ENCODE measurements around the gene NPLOC4. TPM values are rescaled to one million over a fixed set of nuclear protein-coding genes. Genes with fewer than 3 reads are reported as not detected.

NPLOC4 gene
- total and polyA plus RNA-seq, 9 of the 15 experiments (the other 6 are each of a cell fraction or from before 2014, with no cell fraction given): 1.5 to 116 (median 64.5) TPM

DNA sequence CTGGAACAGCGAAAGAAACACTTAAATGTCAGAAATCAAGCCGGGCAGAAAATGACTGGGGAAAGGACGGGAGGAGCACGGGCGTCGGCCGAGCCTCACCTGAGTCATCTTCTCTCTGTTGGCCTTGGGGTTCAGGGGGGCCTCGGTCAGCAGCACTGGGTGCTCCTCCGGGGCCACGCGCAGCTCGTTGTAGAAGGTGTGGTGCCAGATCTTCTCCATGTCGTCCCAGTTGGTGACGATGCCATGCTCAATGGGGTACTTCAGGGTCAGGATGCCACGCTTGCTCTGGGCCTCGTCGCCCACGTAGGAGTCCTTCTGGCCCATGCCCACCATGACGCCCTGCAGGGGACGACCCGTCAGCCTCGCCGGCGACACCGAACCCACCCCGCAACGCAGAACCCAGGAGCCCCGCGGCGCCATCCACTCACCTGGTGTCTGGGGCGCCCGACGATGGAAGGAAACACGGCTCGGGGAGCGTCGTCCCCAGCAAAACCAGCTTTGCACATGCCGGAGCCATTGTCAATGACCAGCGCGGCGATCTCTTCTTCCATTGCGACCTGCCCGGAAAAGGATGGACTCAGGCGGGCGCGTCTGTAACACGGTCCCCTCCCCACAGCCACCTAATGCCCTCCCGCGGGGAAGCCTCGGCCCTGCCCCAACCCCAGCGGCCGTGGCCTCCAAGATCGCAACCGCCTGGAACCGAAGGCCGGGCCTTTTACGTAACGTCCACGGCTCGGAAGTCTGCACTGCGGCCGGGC, 124.9 kb downstream of the NPLOC4 start (continued):
- TF ChIP-seq ZNF830 (CRISPR knock-in tag; IDR thresholded peaks at IDR 0.05): no peak
- TF ChIP-seq MEIS2 (IDR thresholded peaks at IDR 0.05; ENCODE audit: partially characterized antibody): no peak
- no peak for TF ChIP-seq ADNP (tag; IDR thresholded peaks at IDR 0.05)
- TF ChIP-seq, protein P1, sequence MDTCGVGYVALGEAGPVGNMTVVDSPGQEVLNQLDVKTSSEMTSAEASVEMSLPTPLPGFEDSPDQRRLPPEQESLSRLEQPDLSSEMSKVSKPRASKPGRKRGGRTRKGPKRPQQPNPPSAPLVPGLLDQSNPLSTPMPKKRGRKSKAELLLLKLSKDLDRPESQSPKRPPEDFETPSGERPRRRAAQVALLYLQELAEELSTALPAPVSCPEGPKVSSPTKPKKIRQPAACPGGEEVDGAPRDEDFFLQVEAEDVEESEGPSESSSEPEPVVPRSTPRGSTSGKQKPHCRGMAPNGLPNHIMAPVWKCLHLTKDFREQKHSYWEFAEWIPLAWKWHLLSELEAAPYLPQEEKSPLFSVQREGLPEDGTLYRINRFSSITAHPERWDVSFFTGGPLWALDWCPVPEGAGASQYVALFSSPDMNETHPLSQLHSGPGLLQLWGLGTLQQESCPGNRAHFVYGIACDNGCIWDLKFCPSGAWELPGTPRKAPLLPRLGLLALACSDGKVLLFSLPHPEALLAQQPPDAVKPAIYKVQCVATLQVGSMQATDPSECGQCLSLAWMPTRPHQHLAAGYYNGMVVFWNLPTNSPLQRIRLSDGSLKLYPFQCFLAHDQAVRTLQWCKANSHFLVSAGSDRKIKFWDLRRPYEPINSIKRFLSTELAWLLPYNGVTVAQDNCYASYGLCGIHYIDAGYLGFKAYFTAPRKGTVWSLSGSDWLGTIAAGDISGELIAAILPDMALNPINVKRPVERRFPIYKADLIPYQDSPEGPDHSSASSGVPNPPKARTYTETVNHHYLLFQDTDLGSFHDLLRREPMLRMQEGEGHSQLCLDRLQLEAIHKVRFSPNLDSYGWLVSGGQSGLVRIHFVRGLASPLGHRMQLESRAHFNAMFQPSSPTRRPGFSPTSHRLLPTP (IDR thresholded peaks at IDR 0.05; ENCODE audit: borderline replicate concordance, extremely low read depth, insufficient read length): no peak
- TF ChIP-seq ZNF384 (IDR thresholded peaks at IDR 0.05; ENCODE audit: low read depth, low read length): no peak
- peak; percentile 13; the same call in 1 of the 2 replicates for TF ChIP-seq KLF13 (tag; IDR thresholded peaks at IDR 0.05; ENCODE audit: borderline replicate concordance, low read depth)
- no peak for TF ChIP-seq PHF21A (IDR thresholded peaks at IDR 0.05; ENCODE audit: borderline replicate concordance, low read depth)
- no peak for TF ChIP-seq RNF2 (IDR thresholded peaks at IDR 0.05)
- no peak for TF ChIP-seq ILK (tag; IDR thresholded peaks at IDR 0.05; ENCODE audit: borderline replicate concordance, low read depth)
- TF ChIP-seq, protein P2, sequence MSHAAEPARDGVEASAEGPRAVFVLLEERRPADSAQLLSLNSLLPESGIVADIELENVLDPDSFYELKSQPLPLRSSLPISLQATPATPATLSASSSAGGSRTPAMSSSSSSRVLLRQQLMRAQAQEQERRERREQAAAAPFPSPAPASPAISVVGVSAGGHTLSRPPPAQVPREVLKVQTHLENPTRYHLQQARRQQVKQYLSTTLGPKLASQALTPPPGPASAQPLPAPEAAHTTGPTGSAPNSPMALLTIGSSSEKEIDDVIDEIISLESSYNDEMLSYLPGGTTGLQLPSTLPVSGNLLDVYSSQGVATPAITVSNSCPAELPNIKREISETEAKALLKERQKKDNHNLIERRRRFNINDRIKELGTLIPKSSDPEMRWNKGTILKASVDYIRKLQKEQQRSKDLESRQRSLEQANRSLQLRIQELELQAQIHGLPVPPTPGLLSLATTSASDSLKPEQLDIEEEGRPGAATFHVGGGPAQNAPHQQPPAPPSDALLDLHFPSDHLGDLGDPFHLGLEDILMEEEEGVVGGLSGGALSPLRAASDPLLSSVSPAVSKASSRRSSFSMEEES (CRISPR knock-in tag; IDR thresholded peaks at IDR 0.05): no peak
- no peak for TF ChIP-seq ZNF75A (CRISPR knock-in tag; IDR thresholded peaks at IDR 0.05)
- no peak for TF ChIP-seq TBP (optimal IDR thresholded peaks at IDR 0.05; ENCODE audit: low read depth, low read length)
- TF ChIP-seq ZNF174 (CRISPR knock-in tag; IDR thresholded peaks at IDR 0.05): no peak
- TF ChIP-seq KHSRP (IDR thresholded peaks at IDR 0.05): no peak
- TF ChIP-seq, protein P3, sequence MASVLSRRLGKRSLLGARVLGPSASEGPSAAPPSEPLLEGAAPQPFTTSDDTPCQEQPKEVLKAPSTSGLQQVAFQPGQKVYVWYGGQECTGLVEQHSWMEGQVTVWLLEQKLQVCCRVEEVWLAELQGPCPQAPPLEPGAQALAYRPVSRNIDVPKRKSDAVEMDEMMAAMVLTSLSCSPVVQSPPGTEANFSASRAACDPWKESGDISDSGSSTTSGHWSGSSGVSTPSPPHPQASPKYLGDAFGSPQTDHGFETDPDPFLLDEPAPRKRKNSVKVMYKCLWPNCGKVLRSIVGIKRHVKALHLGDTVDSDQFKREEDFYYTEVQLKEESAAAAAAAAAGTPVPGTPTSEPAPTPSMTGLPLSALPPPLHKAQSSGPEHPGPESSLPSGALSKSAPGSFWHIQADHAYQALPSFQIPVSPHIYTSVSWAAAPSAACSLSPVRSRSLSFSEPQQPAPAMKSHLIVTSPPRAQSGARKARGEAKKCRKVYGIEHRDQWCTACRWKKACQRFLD (CRISPR knock-in tag; IDR thresholded peaks at IDR 0.05): no peak
- TF ChIP-seq SMAD3 (CRISPR knock-in tag; conservative IDR thresholded peaks at IDR 0.05): peak; percentile 48; the same call in 1 of the 2 replicates
- TF ChIP-seq, protein P4, sequence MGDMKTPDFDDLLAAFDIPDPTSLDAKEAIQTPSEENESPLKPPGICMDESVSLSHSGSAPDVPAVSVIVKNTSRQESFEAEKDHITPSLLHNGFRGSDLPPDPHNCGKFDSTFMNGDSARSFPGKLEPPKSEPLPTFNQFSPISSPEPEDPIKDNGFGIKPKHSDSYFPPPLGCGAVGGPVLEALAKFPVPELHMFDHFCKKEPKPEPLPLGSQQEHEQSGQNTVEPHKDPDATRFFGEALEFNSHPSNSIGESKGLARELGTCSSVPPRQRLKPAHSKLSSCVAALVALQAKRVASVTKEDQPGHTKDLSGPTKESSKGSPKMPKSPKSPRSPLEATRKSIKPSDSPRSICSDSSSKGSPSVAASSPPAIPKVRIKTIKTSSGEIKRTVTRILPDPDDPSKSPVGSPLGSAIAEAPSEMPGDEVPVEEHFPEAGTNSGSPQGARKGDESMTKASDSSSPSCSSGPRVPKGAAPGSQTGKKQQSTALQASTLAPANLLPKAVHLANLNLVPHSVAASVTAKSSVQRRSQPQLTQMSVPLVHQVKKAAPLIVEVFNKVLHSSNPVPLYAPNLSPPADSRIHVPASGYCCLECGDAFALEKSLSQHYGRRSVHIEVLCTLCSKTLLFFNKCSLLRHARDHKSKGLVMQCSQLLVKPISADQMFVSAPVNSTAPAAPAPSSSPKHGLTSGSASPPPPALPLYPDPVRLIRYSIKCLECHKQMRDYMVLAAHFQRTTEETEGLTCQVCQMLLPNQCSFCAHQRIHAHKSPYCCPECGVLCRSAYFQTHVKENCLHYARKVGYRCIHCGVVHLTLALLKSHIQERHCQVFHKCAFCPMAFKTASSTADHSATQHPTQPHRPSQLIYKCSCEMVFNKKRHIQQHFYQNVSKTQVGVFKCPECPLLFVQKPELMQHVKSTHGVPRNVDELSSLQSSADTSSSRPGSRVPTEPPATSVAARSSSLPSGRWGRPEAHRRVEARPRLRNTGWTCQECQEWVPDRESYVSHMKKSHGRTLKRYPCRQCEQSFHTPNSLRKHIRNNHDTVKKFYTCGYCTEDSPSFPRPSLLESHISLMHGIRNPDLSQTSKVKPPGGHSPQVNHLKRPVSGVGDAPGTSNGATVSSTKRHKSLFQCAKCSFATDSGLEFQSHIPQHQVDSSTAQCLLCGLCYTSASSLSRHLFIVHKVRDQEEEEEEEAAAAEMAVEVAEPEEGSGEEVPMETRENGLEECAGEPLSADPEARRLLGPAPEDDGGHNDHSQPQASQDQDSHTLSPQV (IDR thresholded peaks at IDR 0.05): 0 out of 2 replicates have a peak, but pooled peaks have one; percentile 39
- peak; percentile 99 for TF ChIP-seq FIP1L1 (IDR thresholded peaks at IDR 0.05; ENCODE audit: low read depth, low read length, poor library complexity, severe bottlenecking)

Measured in K562 (cell line).